ENCODE results near the gene ANKRD29.
A peak's percentile ranks its signal among the peaks of the same experiment; 100 is the strongest.

- no peak for TF ChIP-seq POLR2A (IDR thresholded peaks at IDR 0.05)
- peak in 2 of 6 experiments; percentile 11 to 22 for TF ChIP-seq CTCF (IDR thresholded peaks at IDR 0.05)
- TF ChIP-seq POLR2AphosphoS5 (IDR thresholded peaks at IDR 0.05): no peak
Measured at GRCh38 chr18:23640052-23640451, 22.7 kb downstream of the ANKRD29 start.
